ENCODE measurements around the gene RPL41. TPM values are rescaled to one million over a fixed set of nuclear protein-coding genes. Genes with fewer than 3 reads are reported as not detected.

Gene RPL41
- total RNA-seq, 6 experiments from 2014 or later: 2,722 to 3,464 (median 3,292) TPM

DNA sequence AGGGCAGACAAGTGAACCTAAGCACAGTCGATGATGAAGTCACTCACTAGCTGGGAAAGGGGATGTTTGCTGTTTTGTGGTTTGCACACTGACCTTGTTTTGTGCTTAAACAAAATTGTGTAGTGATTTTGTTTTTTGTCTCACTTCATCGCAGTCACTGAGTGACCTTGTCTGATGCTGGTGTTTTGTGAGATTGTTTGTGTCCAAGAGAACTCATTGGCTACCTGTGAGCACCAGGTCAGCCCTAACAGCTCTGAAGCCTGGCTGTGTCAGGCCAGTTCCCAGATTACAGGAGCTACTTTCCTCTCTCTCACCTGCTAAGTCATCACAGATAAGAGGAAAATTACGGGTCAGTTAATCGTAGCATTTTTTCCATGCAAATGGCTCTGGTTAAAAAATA lies 7.7 kb downstream of the RPL41 start:
- no peak for TF ChIP-seq CTCF (IDR thresholded peaks at IDR 0.05)
- peak overlapping the region; percentile 6; the same call in 1 of the 2 replicates for H3K27ac Mint-ChIP-seq
- peaks cover 3% of the 10 kb centered on the region for H3K27me3 Mint-ChIP-seq (ENCODE audit: insufficient read depth)
- peaks cover 40% of the 10 kb centered on the region for H3K4me1 Mint-ChIP-seq (ENCODE audit: low read depth)
- H3K4me3 Mint-ChIP-seq: no peak overlapping the region
- no peak for DNase-seq
- H3K9me3 Mint-ChIP-seq: no peaks in the 10 kb centered on the region
- peaks cover 9% of the 10 kb centered on the region for H3K36me3 Mint-ChIP-seq (ENCODE audit: low read depth)

DNA sequence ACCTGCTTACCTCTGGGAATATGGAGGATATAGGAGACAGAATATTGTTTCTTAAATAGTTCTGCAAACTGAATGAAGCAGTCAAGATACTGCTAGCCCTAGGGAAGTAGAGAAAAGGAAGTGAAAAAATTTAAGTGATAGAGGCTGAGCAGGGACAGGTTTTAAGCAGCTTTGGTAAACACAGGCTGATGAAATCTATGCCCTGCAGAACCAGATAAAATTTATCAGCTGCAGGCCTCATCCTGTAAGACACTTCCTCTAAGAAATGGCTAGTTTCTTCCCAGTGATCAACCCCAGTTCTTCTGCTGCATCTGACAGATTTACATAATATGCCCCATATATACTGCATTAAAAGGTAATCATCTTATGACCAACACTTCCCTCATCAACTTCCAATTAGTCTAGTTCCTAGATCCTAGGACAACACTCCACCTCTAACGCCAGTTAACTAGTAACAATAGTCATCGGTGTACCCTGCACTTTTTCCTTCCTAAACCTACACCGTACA lies 10.4 kb downstream of the RPL41 start:
- H3K4me1 Mint-ChIP-seq (ENCODE audit: low read depth): peaks cover 48% of the 10 kb centered on the region
- H3K36me3 Mint-ChIP-seq (ENCODE audit: low read depth): peaks cover 16% of the 10 kb centered on the region
- TF ChIP-seq CTCF (IDR thresholded peaks at IDR 0.05): no peak

GRCh38 chr12:56127485-56127887 lies 11.1 kb downstream of the RPL41 start:
- Mint-ChIP-seq H3K27me3 (ENCODE audit: insufficient read depth) (peaks cover 2% of the 10 kb centered on the region; the same call in 1 of the 2 replicates), H3K4me1 (ENCODE audit: low read depth) (peaks cover 44% of the 10 kb centered on the region), H3K9me3 (no peaks in the 10 kb centered on the region), H3K27ac (peak overlapping the region; percentile 94), H3K36me3 (ENCODE audit: low read depth) (peaks cover 23% of the 10 kb centered on the region), H3K4me3 (peak overlapping the region; percentile 93)
- TF ChIP-seq CTCF (IDR thresholded peaks at IDR 0.05): no peak
- no peak for DNase-seq

More for the DNA sequence above, 10.4 kb downstream of the RPL41 start:
- peak overlapping the region; percentile 94 for H3K27ac Mint-ChIP-seq
- DNase-seq: no peak
- H3K9me3 Mint-ChIP-seq: no peaks in the 10 kb centered on the region
- H3K27me3 Mint-ChIP-seq (ENCODE audit: insufficient read depth): peaks cover 2% of the 10 kb centered on the region; the same call in 1 of the 2 replicates
- peak overlapping the region; percentile 93; the same call in 1 of the 2 replicates for H3K4me3 Mint-ChIP-seq

- H3K27me3 Mint-ChIP-seq (ENCODE audit: insufficient read depth): peaks cover 2% of the 10 kb centered on the region; the same call in 1 of the 2 replicates
- H3K4me1 Mint-ChIP-seq (ENCODE audit: low read depth): peaks cover 41% of the 10 kb centered on the region
- no peaks in the 10 kb centered on the region for H3K9me3 Mint-ChIP-seq
- peak; percentile 100 for DNase-seq
- peaks cover 26% of the 10 kb centered on the region for H3K36me3 Mint-ChIP-seq (ENCODE audit: low read depth)
- TF ChIP-seq CTCF (IDR thresholded peaks at IDR 0.05): peak; percentile 27; the same call in 1 of the 2 replicates
- peak within 1 kb of the TSS; percentile 93 for H3K4me3 Mint-ChIP-seq
- peak within 1 kb of the TSS; percentile 94 for H3K27ac Mint-ChIP-seq
These were observed 11.6 kb downstream of the RPL41 start, which contains the start of gene ESYT1 for GRCh38 chr12:56127888-56128669. Gene ESYT1, plus strand, starts transcription at chr12:56128267. Its CDS starts 53 bp downstream, at chr12:56128320.

- Mint-ChIP-seq H3K27ac (peak overlapping the region; percentile 94), H3K27me3 (ENCODE audit: insufficient read depth) (peaks cover 2% of the 10 kb centered on the region; the same call in 1 of the 2 replicates), H3K4me3 (peak overlapping the region; percentile 93), H3K4me1 (ENCODE audit: low read depth) (peaks cover 41% of the 10 kb centered on the region), H3K9me3 (no peaks in the 10 kb centered on the region), H3K36me3 (ENCODE audit: low read depth) (peaks cover 32% of the 10 kb centered on the region)
- no peak for TF ChIP-seq CTCF (IDR thresholded peaks at IDR 0.05)
- DNase-seq: no peak
These were observed 12.3 kb downstream of the RPL41 start for GRCh38 chr12:56128670-56129205.

Data from HFFc6 (cell line).